HG02588 (cell line): ENCODE results near the gene CNTN6.
A peak's percentile ranks its signal among the peaks of the same experiment; 100 is the strongest.

Experiments used
- ATAC-seq: cut with Tn5 transposase; IDR thresholded peaks from one replicate; pipeline ENCODE4 v1.9.1; 2021; ENCODE audit warnings: mild to moderate bottlenecking, moderate library complexity; ENCODE audit not compliant: unreplicated experiment

Gene CNTN6

DNA sequence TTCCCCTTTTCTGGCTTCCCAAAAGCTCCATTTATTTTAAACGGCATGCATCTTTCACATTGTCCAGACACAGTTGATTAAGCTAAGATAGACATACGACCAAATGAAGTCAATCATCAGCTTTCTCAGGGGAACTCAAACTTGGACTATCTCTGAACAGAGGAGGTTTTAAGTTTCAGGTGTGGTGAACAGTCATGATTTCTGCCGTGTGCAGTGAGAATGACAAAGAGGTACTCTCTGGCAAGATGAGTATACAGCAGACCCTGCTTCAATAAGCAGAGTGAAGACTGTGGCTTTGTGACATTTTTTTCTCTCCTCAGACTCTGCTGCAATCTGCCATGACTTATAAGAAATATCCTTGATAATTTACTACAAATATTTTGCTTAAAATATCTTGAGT, 307.7 kb downstream of the CNTN6 start:
- ATAC-seq, result no peak

DNA sequence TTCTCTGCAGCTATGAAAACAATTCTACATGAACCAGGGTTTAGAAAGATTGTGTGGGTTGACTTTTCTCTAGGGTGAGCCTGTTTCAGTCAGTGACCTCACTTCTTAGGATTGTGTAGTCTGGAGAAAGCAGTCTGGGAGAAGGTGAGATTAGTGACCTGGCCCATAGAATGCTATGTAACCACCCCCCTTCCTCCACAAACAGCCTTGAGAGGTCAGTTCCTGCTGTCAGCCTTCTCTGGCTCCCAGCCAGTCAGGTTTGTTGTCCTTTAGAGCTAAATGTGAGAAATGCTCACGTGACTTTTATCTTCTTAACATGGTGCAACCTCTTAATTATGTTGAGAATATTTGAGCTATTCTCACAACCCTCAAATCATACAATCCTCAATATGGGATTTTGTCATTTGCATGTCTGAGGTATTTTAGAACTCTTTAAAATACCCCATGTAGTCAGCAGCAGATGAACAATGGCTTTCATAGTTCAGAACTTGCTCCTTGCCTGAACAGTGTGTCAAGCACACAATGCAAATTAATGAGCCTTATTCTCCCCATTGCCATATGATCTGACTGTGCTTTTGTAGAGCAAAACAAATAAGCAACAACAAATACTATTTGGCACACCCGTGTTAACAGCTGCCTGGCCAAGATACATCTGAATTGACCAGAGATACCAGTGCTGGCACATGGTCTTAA, 311.6 kb downstream of the CNTN6 start:
- ATAC-seq, result no peak

DNA sequence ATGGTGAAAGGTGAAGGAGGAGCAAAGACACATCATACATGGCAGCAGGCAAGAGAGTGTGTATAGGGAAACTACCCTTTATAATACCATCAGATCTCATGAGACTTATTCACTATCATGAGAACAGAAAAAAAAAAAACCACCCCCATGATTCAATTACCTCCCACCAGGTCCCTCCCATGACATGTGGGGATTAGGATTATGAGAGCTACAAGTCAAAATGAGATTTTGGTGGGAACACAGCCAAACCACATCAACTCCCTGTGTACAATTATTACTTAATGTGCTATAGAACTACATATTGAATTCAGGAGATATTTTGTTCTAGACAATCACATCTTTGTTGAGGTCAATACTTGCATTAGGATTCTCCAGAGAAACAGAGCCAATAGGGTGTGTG, 313.4 kb downstream of the CNTN6 start:
- ATAC-seq, result no peak

DNA sequence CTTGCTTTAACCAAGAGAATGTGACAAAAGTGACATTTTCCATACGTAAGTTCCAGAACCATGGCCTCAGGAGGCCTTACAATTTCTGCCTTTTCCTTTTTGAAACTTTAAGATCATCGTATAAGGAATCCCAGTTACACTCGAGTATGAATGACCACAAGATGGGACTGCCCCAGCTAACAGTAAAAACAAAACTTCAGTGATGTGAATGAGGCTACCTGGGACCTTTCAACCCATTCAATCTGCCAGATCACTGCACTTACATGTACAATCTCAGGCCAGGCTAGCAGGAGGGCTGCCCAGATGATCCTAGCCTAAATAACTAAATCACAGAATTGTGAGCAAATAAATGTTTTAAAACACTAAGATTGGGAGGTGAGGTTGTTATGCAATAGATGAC, 328.8 kb downstream of the CNTN6 start:
- ATAC-seq, result peak; percentile 50

DNA sequence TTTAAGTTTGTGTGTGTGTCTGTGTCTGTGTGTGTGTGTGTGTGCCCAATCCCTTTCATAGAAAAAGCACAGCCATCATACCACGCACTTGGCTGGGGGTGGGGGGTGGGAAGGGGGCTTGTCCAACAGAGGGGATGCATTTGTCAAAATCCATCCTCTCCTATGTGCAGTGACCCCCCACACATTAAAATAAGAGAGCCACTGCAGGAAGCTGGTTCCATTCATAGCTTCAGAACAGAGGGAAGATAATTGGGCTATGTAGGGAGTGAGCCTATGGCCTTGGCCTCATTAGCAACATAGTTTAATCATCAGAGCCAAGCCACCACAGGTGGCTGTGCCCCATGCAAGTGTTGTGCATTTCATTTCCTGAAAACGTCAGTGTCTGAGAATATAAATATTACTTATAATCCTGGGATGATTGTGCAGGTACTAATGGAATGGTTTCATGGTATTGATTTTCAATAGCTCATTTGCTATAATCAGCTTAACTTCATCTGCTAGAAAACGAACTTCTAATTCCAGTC, 330.8 kb downstream of the CNTN6 start:
- ATAC-seq, result no peak

DNA sequence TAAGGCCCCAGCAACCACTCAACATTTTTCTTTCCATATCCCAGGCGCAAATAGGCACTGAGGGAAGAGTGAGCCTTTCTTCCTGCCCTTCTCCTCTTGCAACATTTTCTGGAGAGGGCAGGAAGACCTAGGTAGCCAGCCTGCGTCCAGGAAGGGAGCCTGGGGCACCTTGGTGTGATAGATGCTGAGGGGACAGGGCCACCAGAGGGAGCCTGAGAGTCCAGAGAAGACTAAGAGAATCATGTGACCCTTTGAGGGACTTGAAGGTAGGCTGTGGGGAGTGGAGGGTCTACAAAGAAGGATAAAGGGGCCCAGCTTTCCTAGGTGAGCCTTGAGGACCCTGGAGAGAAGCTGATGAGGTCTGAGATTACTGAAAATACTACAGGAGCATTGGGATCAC, 346.6 kb downstream of the CNTN6 start:
- no peak for ATAC-seq

DNA sequence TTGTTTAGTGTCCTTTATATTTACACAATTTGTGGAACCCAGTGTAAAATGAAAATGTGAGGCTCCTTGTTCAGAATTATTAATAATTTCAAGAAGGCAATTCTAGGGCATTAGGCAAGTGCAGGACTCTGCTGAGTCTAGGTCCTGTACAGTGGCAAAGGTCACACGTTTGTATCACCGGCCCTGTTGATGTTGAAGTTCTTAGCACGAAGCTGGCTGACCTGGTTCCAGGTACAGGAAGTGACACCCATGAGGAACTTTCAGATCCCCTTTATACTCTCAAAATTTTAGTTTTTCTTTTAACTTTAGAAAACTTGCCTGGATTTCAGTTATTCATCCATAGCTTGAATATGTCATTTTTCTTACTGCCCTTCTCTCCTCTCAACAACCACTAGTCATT, 349.4 kb downstream of the CNTN6 start:
- ATAC-seq, result no peak

DNA sequence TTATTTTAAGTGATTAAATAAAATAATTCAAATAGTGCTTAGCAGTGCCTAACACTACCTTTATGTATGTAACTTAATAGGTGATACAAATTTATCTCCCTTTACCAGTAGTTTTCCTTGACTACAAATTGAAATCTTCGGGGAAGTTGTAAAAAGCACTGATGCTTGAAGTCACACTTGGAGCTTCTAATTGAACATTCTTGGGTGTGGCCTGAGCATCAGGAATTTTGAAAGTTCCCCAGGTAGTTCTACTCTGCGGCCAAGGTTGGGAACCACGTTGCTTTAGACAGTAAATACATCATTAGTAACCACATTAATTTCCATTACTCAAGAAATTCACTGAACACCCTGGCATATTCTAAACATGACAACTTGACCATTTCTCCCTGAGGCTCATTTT, 351.4 kb downstream of the CNTN6 start:
- no peak for ATAC-seq

DNA sequence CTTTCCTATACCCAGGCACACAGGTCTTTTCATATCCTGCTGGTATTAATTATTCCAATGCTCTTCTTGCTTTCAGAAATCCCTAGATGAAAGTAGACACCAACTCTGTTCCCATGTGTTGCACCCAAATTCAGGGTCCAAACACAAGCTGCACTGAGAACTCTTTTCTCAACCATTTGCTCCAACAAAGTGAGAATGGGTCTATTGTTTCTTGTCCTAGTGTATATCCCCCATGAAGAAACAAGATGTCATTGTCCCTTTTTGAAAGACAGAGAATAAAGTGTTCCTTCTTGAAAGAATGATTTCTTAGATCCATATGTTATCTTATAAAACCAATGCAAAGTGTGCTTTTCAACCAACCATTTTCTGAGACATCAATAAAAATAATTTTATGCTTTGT, 353.7 kb downstream of the CNTN6 start:
- no peak for ATAC-seq

DNA sequence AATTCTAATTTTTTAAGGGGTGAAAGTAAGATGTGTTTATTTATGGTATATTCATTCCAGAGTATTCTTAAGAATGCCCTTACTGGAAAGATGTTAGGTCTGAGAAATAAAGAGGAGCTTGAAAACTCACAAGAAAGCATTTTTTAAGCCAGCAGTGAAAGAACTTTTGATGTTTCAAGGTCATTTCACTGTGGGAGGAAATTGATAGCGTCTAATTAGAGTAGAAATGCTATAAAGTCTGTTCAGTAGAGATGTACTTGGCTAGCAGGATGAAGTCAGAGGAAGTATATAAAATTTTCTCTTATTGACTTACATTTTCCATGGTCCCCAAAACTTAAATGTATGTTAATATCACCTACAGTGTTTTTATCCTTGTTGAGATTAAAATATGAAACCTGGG, 354.6 kb downstream of the CNTN6 start:
- ATAC-seq, result no peak

DNA sequence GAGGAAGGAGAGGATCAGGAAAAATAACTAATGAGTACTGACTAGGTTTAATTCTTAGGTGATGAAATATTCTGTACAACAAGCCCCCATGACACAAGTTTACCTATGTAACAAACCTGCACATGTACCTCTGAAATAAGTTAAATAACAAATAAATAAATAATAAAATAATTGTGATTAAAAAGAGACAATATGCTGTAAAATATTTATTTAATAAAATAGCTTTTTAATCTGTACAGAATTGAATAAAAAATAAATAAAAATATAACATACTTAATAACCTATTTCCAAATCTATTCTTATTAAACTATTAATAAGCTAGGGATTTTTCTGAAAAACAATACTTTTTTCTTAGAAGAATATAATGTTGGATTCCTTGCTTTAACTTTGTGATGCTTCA, 355.6 kb downstream of the CNTN6 start:
- no peak for ATAC-seq
